OCI-LY1 (cell line): ENCODE data around the gene DPYSL3.

ENCODE experiments used
- CTCF ChIP-seq: fragments of 200-600 bp; sonication (generic), shearing (Covaris generic); IDR thresholded peaks from 2 replicates; pipeline ENCODE4 v1.5.1; 2017; ENCODE audit warnings: mild to moderate bottlenecking, antibody characterized with exemption, low read length, moderate library complexity, mixed read lengths
- EZH2 ChIP-seq: fragments of 200-600 bp; sonication (generic), shearing (Covaris generic); IDR thresholded peaks from 2 replicates; pipeline ENCODE4 v1.8.0; 2017; ENCODE audit warnings: borderline replicate concordance, mixed run types, mild to moderate bottlenecking, antibody characterized with exemption, low read length, moderate library complexity, mixed read lengths

- TF ChIP-seq CTCF (no peak), EZH2 (no peak)
Observed at GRCh38 chr5:147436596-147436995, 73.3 kb downstream of the DPYSL3 start.
